ENCODE measurements around the gene CD93. TPM values are rescaled to one million over a fixed set of nuclear protein-coding genes. Genes with fewer than 3 reads are reported as not detected.

Gene CD93
- total RNA-seq, 4 donors from 2014 or later: 6.3 to 14.3 (median 7.9) TPM

DNA sequence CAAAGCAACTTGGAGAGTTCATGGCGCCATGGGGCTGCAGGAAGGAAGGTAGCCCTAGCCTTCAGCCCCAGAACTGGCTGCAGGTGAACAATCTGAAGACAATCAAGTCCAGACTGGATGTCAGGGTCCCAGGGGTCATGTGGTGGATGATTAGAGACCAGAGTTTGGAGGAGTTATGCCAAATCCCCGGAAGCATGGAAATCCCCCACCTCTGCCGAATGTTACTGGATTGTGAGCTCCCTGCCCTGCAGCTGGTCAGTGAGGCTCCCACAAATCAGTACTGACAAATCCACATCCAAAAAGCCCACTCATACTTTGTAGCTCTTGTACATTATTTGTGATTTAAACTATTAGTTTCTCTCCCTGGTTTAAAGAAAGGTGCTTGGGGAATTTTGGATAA, 21.3 kb upstream of the CD93 start:
- intact Hi-C loops (cut with DNase I; ENCODE audit: low total_unique reads) (no loop called here), in situ Hi-C loops (cut with MboI; ENCODE audit: low pct_ligation_motif_present in 1 of 4, low pct_unique_long_range_greater_than_20kb in 1 of 4, low sequenced_read_pairs in 3 of 4) (no loop called here)
- no peaks in the 10 kb centered on the region for H3K27me3 ChIP-seq
- peak overlapping the region in 1 of 4 donors; percentile 48 for H3K27ac ChIP-seq
- DNase-seq: no peak
- H3K9me3 ChIP-seq: no peaks in the 10 kb centered on the region
- H3K4me1 ChIP-seq: peaks cover 4 to 17% (median 5%) of the 10 kb centered on the region in 4 donors
- no peak for TF ChIP-seq POLR2AphosphoS5 (IDR thresholded peaks at IDR 0.05)
- TF ChIP-seq, protein P1, sequence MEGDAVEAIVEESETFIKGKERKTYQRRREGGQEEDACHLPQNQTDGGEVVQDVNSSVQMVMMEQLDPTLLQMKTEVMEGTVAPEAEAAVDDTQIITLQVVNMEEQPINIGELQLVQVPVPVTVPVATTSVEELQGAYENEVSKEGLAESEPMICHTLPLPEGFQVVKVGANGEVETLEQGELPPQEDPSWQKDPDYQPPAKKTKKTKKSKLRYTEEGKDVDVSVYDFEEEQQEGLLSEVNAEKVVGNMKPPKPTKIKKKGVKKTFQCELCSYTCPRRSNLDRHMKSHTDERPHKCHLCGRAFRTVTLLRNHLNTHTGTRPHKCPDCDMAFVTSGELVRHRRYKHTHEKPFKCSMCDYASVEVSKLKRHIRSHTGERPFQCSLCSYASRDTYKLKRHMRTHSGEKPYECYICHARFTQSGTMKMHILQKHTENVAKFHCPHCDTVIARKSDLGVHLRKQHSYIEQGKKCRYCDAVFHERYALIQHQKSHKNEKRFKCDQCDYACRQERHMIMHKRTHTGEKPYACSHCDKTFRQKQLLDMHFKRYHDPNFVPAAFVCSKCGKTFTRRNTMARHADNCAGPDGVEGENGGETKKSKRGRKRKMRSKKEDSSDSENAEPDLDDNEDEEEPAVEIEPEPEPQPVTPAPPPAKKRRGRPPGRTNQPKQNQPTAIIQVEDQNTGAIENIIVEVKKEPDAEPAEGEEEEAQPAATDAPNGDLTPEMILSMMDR (IDR thresholded peaks at IDR 0.05): no peak
- TF ChIP-seq POLR2A (IDR thresholded peaks at IDR 0.05): no peak
- no peak for TF ChIP-seq EP300 (IDR thresholded peaks at IDR 0.05; ENCODE audit: low read depth)
- WGBS, 2 donors (ENCODE audit: low coverage in 1 of 2): 67 to 90% methylated on average over 2 to 3 of the region's 3 CpGs
- no peak overlapping the region for H3K4me3 ChIP-seq
- H3K36me3 ChIP-seq: no peaks in the 10 kb centered on the region

DNA sequence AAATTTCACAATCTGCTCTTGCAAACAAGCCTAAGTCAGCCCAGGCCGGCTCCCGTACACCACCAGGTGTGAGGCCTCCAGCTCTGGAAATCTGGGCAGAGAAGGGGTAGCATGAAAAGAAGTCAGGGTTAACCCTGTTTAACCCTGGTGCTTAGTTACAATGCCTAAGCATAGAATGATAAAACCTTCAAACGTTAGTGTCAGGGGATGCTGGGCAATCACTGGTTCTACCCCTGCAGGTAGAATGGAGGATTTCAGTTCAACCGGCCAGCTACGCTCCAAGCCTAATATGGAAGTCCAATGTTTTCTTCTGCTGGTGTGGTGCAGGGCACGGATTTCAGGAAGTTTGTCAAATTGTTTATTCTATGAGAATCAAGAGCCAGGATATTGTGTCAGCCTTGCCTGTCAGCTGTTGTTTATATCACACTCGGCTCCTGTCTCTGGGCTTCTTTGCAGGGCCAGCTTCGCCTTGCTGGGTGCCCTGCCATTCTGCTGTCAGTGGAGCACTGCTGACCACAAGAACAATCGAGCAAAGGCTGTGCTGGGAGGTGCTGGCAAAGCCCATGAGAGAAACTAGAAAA, 20.2 kb upstream of the CD93 start:
- no peak overlapping the region for H3K4me3 ChIP-seq
- H3K27me3 ChIP-seq: no peaks in the 10 kb centered on the region
- TF ChIP-seq, protein P1 (IDR thresholded peaks at IDR 0.05): peak in 1 of 5 experiments; percentile 4
- TF ChIP-seq POLR2AphosphoS5 (IDR thresholded peaks at IDR 0.05) (peak in 2 of 3 donors; percentile 26), EP300 (IDR thresholded peaks at IDR 0.05; ENCODE audit: low read depth) (no peak)
- peak overlapping the region; percentile 22 to 48 (median 42) for H3K27ac ChIP-seq
- in situ Hi-C loops (cut with MboI; ENCODE audit: low pct_ligation_motif_present in 1 of 4, low pct_unique_long_range_greater_than_20kb in 1 of 4, low sequenced_read_pairs in 3 of 4) (no loop called here), intact Hi-C loops (cut with DNase I; ENCODE audit: low total_unique reads) (no loop called here)
- H3K4me1 ChIP-seq: peaks cover 4 to 17% (median 5%) of the 10 kb centered on the region in 4 donors
- H3K36me3 ChIP-seq: no peaks in the 10 kb centered on the region
- DNase-seq: no peak
- no peaks in the 10 kb centered on the region for H3K9me3 ChIP-seq
- 59 to 69% methylated on average over 4 to 9 of the region's 9 CpGs for WGBS, 2 donors (ENCODE audit: low coverage in 1 of 2)

DNA sequence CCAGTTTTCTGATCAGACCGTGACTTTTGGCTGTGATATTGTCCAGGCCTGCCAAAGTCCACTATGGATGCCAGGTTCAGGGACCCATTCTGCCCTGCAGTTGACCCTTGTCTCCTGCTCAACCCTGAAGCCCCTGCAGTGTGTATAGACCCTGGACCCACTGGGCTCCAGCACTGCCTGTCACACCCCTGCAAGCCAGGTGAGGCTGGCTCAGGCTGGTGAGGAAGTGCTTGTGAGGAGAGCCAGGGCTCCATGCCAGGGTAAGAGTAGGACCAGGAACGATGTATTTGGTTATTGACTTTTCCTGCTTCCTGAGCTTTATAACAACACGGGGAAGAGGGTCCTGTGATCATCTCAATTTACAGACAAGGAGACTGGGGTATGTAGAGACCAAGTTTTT, 19.1 kb upstream of the CD93 start:
- Histone ChIP-seq H3K36me3 (no peaks in the 10 kb centered on the region), H3K4me3 (no peak overlapping the region), H3K9me3 (no peaks in the 10 kb centered on the region), H3K27ac (no peak overlapping the region), H3K4me1 (peaks cover 4 to 17% (median 5%) of the 10 kb centered on the region in 4 donors), H3K27me3 (no peaks in the 10 kb centered on the region)
- 20 to 45% methylated on average over 1 to 3 of the region's 3 CpGs for WGBS, 2 donors (ENCODE audit: low coverage in 1 of 2)
- in situ Hi-C loops (cut with MboI; ENCODE audit: low pct_ligation_motif_present in 1 of 4, low pct_unique_long_range_greater_than_20kb in 1 of 4, low sequenced_read_pairs in 3 of 4): no loop called here
- TF ChIP-seq, protein P1 (IDR thresholded peaks at IDR 0.05): no peak
- no peak for TF ChIP-seq POLR2AphosphoS5 (IDR thresholded peaks at IDR 0.05)
- TF ChIP-seq EP300 (IDR thresholded peaks at IDR 0.05; ENCODE audit: low read depth): no peak
- no peak for TF ChIP-seq POLR2A (IDR thresholded peaks at IDR 0.05)
- intact Hi-C loops (cut with DNase I; ENCODE audit: low total_unique reads): no loop called here
- DNase-seq: no peak

DNA sequence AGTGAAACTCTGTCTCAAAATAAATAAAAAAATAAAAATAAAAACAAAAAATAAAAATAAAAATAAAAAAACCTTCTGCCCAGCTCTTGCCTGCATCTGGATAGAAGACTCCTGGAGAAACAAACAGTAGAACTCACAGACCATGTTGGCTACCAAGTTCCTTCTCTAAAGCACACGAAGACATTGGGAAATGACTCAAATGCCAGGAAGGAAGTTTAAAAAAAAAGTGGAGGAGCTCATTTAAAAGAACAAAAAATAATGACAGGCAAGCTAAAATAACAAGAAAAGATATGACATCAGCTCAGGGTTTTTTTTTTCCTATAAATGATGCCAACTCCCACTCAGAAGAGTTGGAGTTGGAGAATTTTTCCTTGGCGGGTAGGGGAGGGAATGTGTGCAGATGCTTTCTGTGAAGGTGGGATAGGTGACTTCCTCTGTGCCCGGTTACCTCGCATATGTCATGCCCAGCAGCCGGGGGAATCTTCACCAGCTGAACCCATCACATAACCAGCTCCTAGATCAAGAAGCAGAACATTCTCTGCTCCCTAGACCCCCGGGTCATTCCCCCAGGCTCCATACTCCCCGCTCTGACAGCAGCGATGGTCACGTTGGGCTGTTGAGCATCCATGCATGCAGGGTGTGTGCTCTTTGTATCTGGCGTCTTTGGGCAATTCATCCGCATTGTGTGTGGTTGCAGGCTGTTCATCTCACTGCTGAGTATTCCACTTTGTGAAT, 17.3 kb upstream of the CD93 start:
- DNase-seq: no peak
- TF ChIP-seq, protein P1 (IDR thresholded peaks at IDR 0.05): no peak
- TF ChIP-seq POLR2A (IDR thresholded peaks at IDR 0.05) (no peak), EP300 (IDR thresholded peaks at IDR 0.05; ENCODE audit: low read depth) (no peak), POLR2AphosphoS5 (IDR thresholded peaks at IDR 0.05) (no peak)
- Histone ChIP-seq H3K27ac (peak overlapping the region in 3 of 4 donors; percentile 13 to 49 (median 43)), H3K36me3 (no peaks in the 10 kb centered on the region), H3K9me3 (no peaks in the 10 kb centered on the region), H3K4me3 (no peak overlapping the region), H3K4me1 (peaks cover 4 to 17% (median 5%) of the 10 kb centered on the region in 4 donors), H3K27me3 (no peaks in the 10 kb centered on the region)
- WGBS, 2 donors (ENCODE audit: low coverage in 1 of 2): 84 to 93% methylated on average over 3 to 11 of the region's 11 CpGs
- in situ Hi-C loops (cut with MboI; ENCODE audit: low pct_ligation_motif_present in 1 of 4, low pct_unique_long_range_greater_than_20kb in 1 of 4, low sequenced_read_pairs in 3 of 4): no loop called here
- intact Hi-C loops (cut with DNase I; ENCODE audit: low total_unique reads): no loop called here

Measured in transverse colon (tissue), 4 donors.